ENCODE results near the gene C11orf42.

GRCh38 chr11:6249770-6250555 is 44.6 kb downstream of the C11orf42 start:
- no peak for TF ChIP-seq CTCF (IDR thresholded peaks at IDR 0.05)
- TF ChIP-seq POLR2A (IDR thresholded peaks at IDR 0.05), result no peak

Measured in body of pancreas (tissue), 4 donors.